GM21447 (cell line): ENCODE measurements around the gene NTRK2.
"Not testable (repeated sequence)": the region's sequence is repeated elsewhere in the genome, so short reads cannot be mapped to it uniquely, and the experiment has no call there.

Experiments
- ATAC-seq: cut with Tn5 transposase; IDR thresholded peaks from one replicate; pipeline ENCODE4 v1.9.1; 2021; ENCODE audit not compliant: unreplicated experiment

Gene NTRK2

GRCh38 chr9:85046475-85046874 lies 376.9 kb downstream of the NTRK2 start:
- ATAC-seq = no peak

GRCh38 chr9:85053206-85053786 lies 383.8 kb downstream of the NTRK2 start:
- no peak for ATAC-seq

GRCh38 chr9:85054017-85054416 lies 384.5 kb downstream of the NTRK2 start:
- no peak for ATAC-seq

GRCh38 chr9:85055506-85056202 lies 386.1 kb downstream of the NTRK2 start:
- peak; percentile 69 for ATAC-seq

GRCh38 chr9:85056203-85056572 lies 386.7 kb downstream of the NTRK2 start:
- peak; percentile 53 for ATAC-seq

- ATAC-seq = no peak
Observed at GRCh38 chr9:85061969-85062368, 392.4 kb downstream of the NTRK2 start.

- ATAC-seq = no peak
Observed at GRCh38 chr9:85062385-85063022, 393.0 kb downstream of the NTRK2 start.

GRCh38 chr9:85064811-85065371 lies 395.4 kb downstream of the NTRK2 start:
- no peak for ATAC-seq

GRCh38 chr9:85067792-85068191 lies 398.3 kb downstream of the NTRK2 start:
- ATAC-seq = no peak

- ATAC-seq = not testable (repeated sequence)
Observed at GRCh38 chr9:85069421-85069820, 399.9 kb downstream of the NTRK2 start.
